Fibroblast of skin of right biceps (primary cell): ENCODE results near the gene NBEA.

Experiments
- DNase-seq: peaks from one replicate; pipeline ENCODE4 v3.0.0-alpha.2; 2013

NBEA gene

GRCh38 chr13:35478271-35479037 is 536.4 kb downstream of the NBEA start:
- DNase-seq = no peak

GRCh38 chr13:35479038-35479492 is 537.0 kb downstream of the NBEA start:
- no peak for DNase-seq

- DNase-seq = peak; percentile 18
Measured at GRCh38 chr13:35479706-35480105, 537.6 kb downstream of the NBEA start.

GRCh38 chr13:35480346-35480745 is 538.3 kb downstream of the NBEA start:
- DNase-seq = no peak

GRCh38 chr13:35481777-35482176 is 539.7 kb downstream of the NBEA start:
- DNase-seq = no peak

GRCh38 chr13:35482527-35482926 is 540.5 kb downstream of the NBEA start:
- no peak for DNase-seq

GRCh38 chr13:35483761-35484160 is 541.7 kb downstream of the NBEA start:
- DNase-seq = no peak

GRCh38 chr13:35484384-35484783 is 542.3 kb downstream of the NBEA start:
- no peak for DNase-seq

- DNase-seq = no peak
Measured at GRCh38 chr13:35485424-35485823, 543.4 kb downstream of the NBEA start.

GRCh38 chr13:35489050-35489449 is 547.0 kb downstream of the NBEA start:
- no peak for DNase-seq

- DNase-seq = no peak
Measured at GRCh38 chr13:35496006-35496405, 553.9 kb downstream of the NBEA start.

GRCh38 chr13:35496761-35497386 is 554.8 kb downstream of the NBEA start:
- no peak for DNase-seq

- DNase-seq = no peak
Measured at GRCh38 chr13:35498231-35498630, 556.2 kb downstream of the NBEA start.

- no peak for DNase-seq
Measured at GRCh38 chr13:35499196-35499662, 557.2 kb downstream of the NBEA start.

- DNase-seq = no peak
Measured at GRCh38 chr13:35499676-35500075, 557.6 kb downstream of the NBEA start.

GRCh38 chr13:35500144-35500543 is 558.1 kb downstream of the NBEA start:
- no peak for DNase-seq

- DNase-seq = no peak
Measured at GRCh38 chr13:35501661-35502235, 559.7 kb downstream of the NBEA start.

GRCh38 chr13:35502456-35502855 is 560.4 kb downstream of the NBEA start:
- no peak for DNase-seq

- peak; percentile 92 for DNase-seq
Measured at GRCh38 chr13:35512271-35512920, 570.3 kb downstream of the NBEA start.

GRCh38 chr13:35514061-35514477 is 572.0 kb downstream of the NBEA start:
- no peak for DNase-seq

- no peak for DNase-seq
Measured at GRCh38 chr13:35514801-35515502, 572.9 kb downstream of the NBEA start.

- DNase-seq = peak; percentile 27
Measured at GRCh38 chr13:35518337-35518946, 576.4 kb downstream of the NBEA start.
